ENCODE data around the gene TNFSF8.
A peak's percentile ranks its signal among the peaks of the same experiment; 100 is the strongest.

TNFSF8 gene

GRCh38 chr9:114905170-114905940 lies 25.0 kb downstream of the TNFSF8 start:
- DNase-seq (ENCODE audit: low read depth in 1 of 2, low spot score in 1 of 2), result no peak

GRCh38 chr9:114902786-114903524 lies 27.4 kb downstream of the TNFSF8 start:
- DNase-seq (ENCODE audit: low read depth in 1 of 2, low spot score in 1 of 2), result peak in 1 of 2 donors; percentile 23

- DNase-seq (ENCODE audit: low read depth in 1 of 2, low spot score in 1 of 2), result no peak
Measured at GRCh38 chr9:114900942-114901802, 29.2 kb downstream of the TNFSF8 start.

- no peak for DNase-seq (ENCODE audit: low read depth in 1 of 2, low spot score in 1 of 2)
Measured at GRCh38 chr9:114899995-114900394, 30.4 kb downstream of the TNFSF8 start.

GRCh38 chr9:114899461-114899860 lies 30.9 kb downstream of the TNFSF8 start:
- no peak for DNase-seq (ENCODE audit: low read depth in 1 of 2, low spot score in 1 of 2)

GRCh38 chr9:114898741-114899140 lies 31.6 kb downstream of the TNFSF8 start:
- DNase-seq (ENCODE audit: low read depth in 1 of 2, low spot score in 1 of 2), result peak; percentile 34 to 65

- no peak for DNase-seq (ENCODE audit: low read depth in 1 of 2, low spot score in 1 of 2)
Measured at GRCh38 chr9:114897196-114897595, 33.2 kb downstream of the TNFSF8 start.

GRCh38 chr9:114896344-114896743 lies 34.0 kb downstream of the TNFSF8 start:
- DNase-seq (ENCODE audit: low read depth in 1 of 2, low spot score in 1 of 2), result no peak

GRCh38 chr9:114895521-114895991 lies 34.8 kb downstream of the TNFSF8 start:
- no peak for DNase-seq (ENCODE audit: low read depth in 1 of 2, low spot score in 1 of 2)

GRCh38 chr9:114894609-114895433 lies 35.6 kb downstream of the TNFSF8 start:
- DNase-seq (ENCODE audit: low read depth in 1 of 2, low spot score in 1 of 2), result no peak

- no peak for DNase-seq (ENCODE audit: low read depth in 1 of 2, low spot score in 1 of 2)
Measured at GRCh38 chr9:114894206-114894605, 36.2 kb downstream of the TNFSF8 start.

- no peak for DNase-seq (ENCODE audit: low read depth in 1 of 2, low spot score in 1 of 2)
Measured at GRCh38 chr9:114893221-114894010, 37.0 kb downstream of the TNFSF8 start.

GRCh38 chr9:114889802-114890224 lies 40.6 kb downstream of the TNFSF8 start:
- DNase-seq (ENCODE audit: low read depth in 1 of 2, low spot score in 1 of 2), result no peak

GRCh38 chr9:114888607-114889006 lies 41.8 kb downstream of the TNFSF8 start:
- DNase-seq (ENCODE audit: low read depth in 1 of 2, low spot score in 1 of 2), result no peak

GRCh38 chr9:114887963-114888362 lies 42.4 kb downstream of the TNFSF8 start:
- DNase-seq (ENCODE audit: low read depth in 1 of 2, low spot score in 1 of 2), result no peak

- DNase-seq (ENCODE audit: low read depth in 1 of 2, low spot score in 1 of 2), result no peak
Measured at GRCh38 chr9:114884787-114885452, 45.5 kb downstream of the TNFSF8 start.

- no peak for DNase-seq (ENCODE audit: low read depth in 1 of 2, low spot score in 1 of 2)
Measured at GRCh38 chr9:114883709-114884108, 46.7 kb downstream of the TNFSF8 start.

GRCh38 chr9:114880291-114880745 lies 50.1 kb downstream of the TNFSF8 start:
- no peak for DNase-seq (ENCODE audit: low read depth in 1 of 2, low spot score in 1 of 2)
